Endodermal cell (in vitro differentiated cells): ENCODE data around the gene JPH2. TPM values are rescaled to one million over a fixed set of nuclear protein-coding genes. Genes with fewer than 3 reads are reported as not detected.

Source experiments
- DNase-seq: peaks from one replicate; pipeline ENCODE4 v3.0.0-alpha.2; 2017
- H3K27ac ChIP-seq: 2 replicates; pipeline ENCODE4 v1.5.1; 2013; ENCODE audit warnings: mild to moderate bottlenecking, low read depth, low read length, moderate library complexity
- H3K27me3 ChIP-seq: 2 replicates; pipeline ENCODE4 v1.6.1; 2013; ENCODE audit warnings: mild to moderate bottlenecking, low read length, moderate library complexity; ENCODE audit not compliant: insufficient read depth, control insufficient read depth, poor library complexity, severe bottlenecking
- H3K36me3 ChIP-seq: 2 replicates; pipeline ENCODE4 v1.7.0; 2013; ENCODE audit warnings: mild to moderate bottlenecking, low read length, moderate library complexity; ENCODE audit not compliant: control insufficient read depth, insufficient read depth
- H3K4me1 ChIP-seq: one replicate; pipeline ENCODE4 v1.7.0; 2013; ENCODE audit warnings: low read length; ENCODE audit not compliant: control insufficient read depth, insufficient read depth
- H3K4me3 ChIP-seq: 2 replicates; pipeline ENCODE4 v1.5.1; 2013; ENCODE audit warnings: mild to moderate bottlenecking, low read length, moderate library complexity
- H3K9ac ChIP-seq: 2 replicates; pipeline ENCODE4 v1.6.1; 2013; ENCODE audit warnings: mild to moderate bottlenecking, low read length, moderate library complexity; ENCODE audit not compliant: poor library complexity, severe bottlenecking; ENCODE audit errors: extremely low read depth
- H3K9me3 ChIP-seq: 2 replicates; pipeline ENCODE4 v1.6.1; 2013; ENCODE audit warnings: mild to moderate bottlenecking, low read length, moderate library complexity; ENCODE audit not compliant: control insufficient read depth
- H3K27ac Mint-ChIP-seq: 2 replicates; pipeline ENCODE4 v1.8.0; 2020; ENCODE audit warnings: mixed read lengths
- H3K27me3 Mint-ChIP-seq: 2 replicates; pipeline ENCODE4 v1.8.0; 2021; ENCODE audit warnings: mild to moderate bottlenecking, mixed read lengths; ENCODE audit not compliant: insufficient read depth
- H3K36me3 Mint-ChIP-seq: 2 replicates; pipeline ENCODE4 v1.8.0; 2020; ENCODE audit warnings: low read depth, mixed read lengths
- H3K4me1 Mint-ChIP-seq: 2 replicates; pipeline ENCODE4 v1.8.0; 2020; ENCODE audit warnings: mixed read lengths
- H3K4me3 Mint-ChIP-seq: 2 replicates; pipeline ENCODE4 v1.8.0; 2020; ENCODE audit warnings: mild to moderate bottlenecking, moderate library complexity, mixed read lengths
- H3K9me3 Mint-ChIP-seq: 2 replicates; pipeline ENCODE4 v1.8.0; 2020; ENCODE audit warnings: mild to moderate bottlenecking, mixed read lengths
- WGBS, 2 experiments: methylation state at CpG; one replicate each; pipeline versions ENCODE4 v1.1.5 to v1.1.7; 2013; ENCODE audit warnings: missing lambda C conversion rate in 2 of 2, mixed read lengths in 1 of 2; ENCODE audit not compliant: insufficient coverage in 1 of 2, insufficient read length in 1 of 2; 5-methylcytosine and 5-hydroxymethylcytosine counted together
- total RNA-seq, 2 donors: library from RNA; stranded (reverse); fragmentation: NEBNext Ultra II Directional in 1 of 2; extraction: Animal tissue kit (Norgen Biotek cat#: 25700) in 1 of 2; gene quantifications; 2 replicates in 1 of 2; 3 replicates in 1 of 2; pipeline ENCODE4 v1.2.1, GENCODE V29; 2021
- TF ChIP-seq, protein P1 (sequence below): fragments of 200-600 bp; sonication (generic); conservative IDR thresholded peaks from 2 replicates; pipeline ENCODE4 v1.5.0; 2021; ENCODE audit warnings: antibody characterized with exemption, mild to moderate bottlenecking

Gene JPH2
- total RNA-seq, 2 donors from 2014 or later, result 0.86 to 1.0 TPM

DNA sequence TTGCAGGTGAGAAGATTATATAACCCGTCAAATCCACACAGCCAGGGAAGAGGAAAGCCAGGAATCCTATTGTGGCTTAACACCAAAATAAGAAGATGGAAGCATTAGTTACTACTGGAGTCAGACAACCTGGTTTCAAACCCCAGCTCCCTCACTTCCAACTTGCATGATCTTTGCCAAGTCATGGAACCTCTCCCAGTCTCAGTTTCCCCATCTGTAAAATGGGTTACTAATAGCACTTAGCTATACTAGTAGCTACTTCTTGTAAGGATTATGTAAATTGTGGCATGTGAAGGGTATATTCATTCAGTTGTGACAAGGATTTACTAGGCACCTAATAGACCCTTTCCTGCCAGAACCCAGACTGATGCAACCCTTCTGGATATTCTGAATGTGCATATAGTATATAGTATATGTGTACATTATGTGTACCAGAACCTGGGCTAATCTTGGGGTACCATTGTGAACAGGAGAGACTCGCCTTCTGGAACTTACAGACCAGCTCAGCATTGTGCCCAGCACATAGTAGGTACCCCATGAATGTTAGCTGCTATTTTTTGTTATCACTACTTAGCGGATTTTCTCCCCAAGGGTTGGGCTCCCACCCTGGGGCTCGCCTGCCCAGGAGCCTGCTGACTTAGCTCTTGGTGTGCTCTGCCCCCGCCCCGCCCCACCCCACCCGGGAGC is 50.3 kb downstream of the JPH2 start:
- Histone ChIP-seq H3K27ac (no peak overlapping the region), H3K4me1 (peaks cover 6% of the 10 kb centered on the region), H3K9me3 (no peaks in the 10 kb centered on the region), H3K27me3 (no peaks in the 10 kb centered on the region), H3K9ac (no peak overlapping the region), H3K36me3 (no peaks in the 10 kb centered on the region), H3K4me3 (no peak overlapping the region)
- TF ChIP-seq, protein P1, sequence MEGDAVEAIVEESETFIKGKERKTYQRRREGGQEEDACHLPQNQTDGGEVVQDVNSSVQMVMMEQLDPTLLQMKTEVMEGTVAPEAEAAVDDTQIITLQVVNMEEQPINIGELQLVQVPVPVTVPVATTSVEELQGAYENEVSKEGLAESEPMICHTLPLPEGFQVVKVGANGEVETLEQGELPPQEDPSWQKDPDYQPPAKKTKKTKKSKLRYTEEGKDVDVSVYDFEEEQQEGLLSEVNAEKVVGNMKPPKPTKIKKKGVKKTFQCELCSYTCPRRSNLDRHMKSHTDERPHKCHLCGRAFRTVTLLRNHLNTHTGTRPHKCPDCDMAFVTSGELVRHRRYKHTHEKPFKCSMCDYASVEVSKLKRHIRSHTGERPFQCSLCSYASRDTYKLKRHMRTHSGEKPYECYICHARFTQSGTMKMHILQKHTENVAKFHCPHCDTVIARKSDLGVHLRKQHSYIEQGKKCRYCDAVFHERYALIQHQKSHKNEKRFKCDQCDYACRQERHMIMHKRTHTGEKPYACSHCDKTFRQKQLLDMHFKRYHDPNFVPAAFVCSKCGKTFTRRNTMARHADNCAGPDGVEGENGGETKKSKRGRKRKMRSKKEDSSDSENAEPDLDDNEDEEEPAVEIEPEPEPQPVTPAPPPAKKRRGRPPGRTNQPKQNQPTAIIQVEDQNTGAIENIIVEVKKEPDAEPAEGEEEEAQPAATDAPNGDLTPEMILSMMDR, result no peak
- H3K27me3 Mint-ChIP-seq, result no peaks in the 10 kb centered on the region
- no peaks in the 10 kb centered on the region for H3K36me3 Mint-ChIP-seq
- no peak overlapping the region for H3K4me3 Mint-ChIP-seq
- H3K27ac Mint-ChIP-seq, result no peak overlapping the region
- H3K9me3 Mint-ChIP-seq, result no peaks in the 10 kb centered on the region
- DNase-seq, result no peak
- WGBS, 2 experiments, result 46 to 65% methylated on average over 4 to 7 of the region's 7 CpGs
- peaks cover 3% of the 10 kb centered on the region for H3K4me1 Mint-ChIP-seq

- Histone ChIP-seq H3K27ac (no peak overlapping the region), H3K9ac (no peak overlapping the region), H3K4me1 (peaks cover 6% of the 10 kb centered on the region), H3K27me3 (no peaks in the 10 kb centered on the region), H3K4me3 (no peak overlapping the region), H3K9me3 (no peaks in the 10 kb centered on the region), H3K36me3 (no peaks in the 10 kb centered on the region)
- no peaks in the 10 kb centered on the region for H3K36me3 Mint-ChIP-seq
- H3K27me3 Mint-ChIP-seq, result no peaks in the 10 kb centered on the region
- peaks cover 3% of the 10 kb centered on the region for H3K4me1 Mint-ChIP-seq
- 90 to 94% methylated on average over 8 of the region's 8 CpGs for WGBS, 2 experiments
- no peak overlapping the region for H3K27ac Mint-ChIP-seq
- H3K9me3 Mint-ChIP-seq, result no peaks in the 10 kb centered on the region
- TF ChIP-seq, protein P1, result no peak
- peak; percentile 20 for DNase-seq
- H3K4me3 Mint-ChIP-seq, result no peak overlapping the region
Observed at GRCh38 chr20:44135417-44136204, 51.4 kb downstream of the JPH2 start.

GRCh38 chr20:44135012-44135412 is 52.0 kb downstream of the JPH2 start:
- Mint-ChIP-seq H3K4me3 (no peak overlapping the region), H3K27me3 (no peaks in the 10 kb centered on the region), H3K4me1 (peaks cover 3% of the 10 kb centered on the region), H3K9me3 (no peaks in the 10 kb centered on the region), H3K36me3 (no peaks in the 10 kb centered on the region), H3K27ac (no peak overlapping the region)
- Histone ChIP-seq H3K9ac (no peak overlapping the region), H3K4me3 (no peak overlapping the region), H3K36me3 (no peaks in the 10 kb centered on the region), H3K27me3 (no peaks in the 10 kb centered on the region), H3K9me3 (no peaks in the 10 kb centered on the region), H3K4me1 (peaks cover 6% of the 10 kb centered on the region), H3K27ac (no peak overlapping the region)
- no peak for DNase-seq
- TF ChIP-seq, protein P1, result no peak
- 80 to 94% methylated on average over 1 to 3 of the region's 3 CpGs for WGBS, 2 experiments
